Stimulated activated CD4-positive, alpha-beta T cell treated with anti-CD3 and anti-CD28 coated beads, Interleukin-1b, Interleukin-23, amount 100 ng/mL, for 24 hours (primary cell): ENCODE results near the gene ATF7.

Experiments
- DNase-seq, 4 experiments: peaks; one replicate each; pipeline ENCODE4 v3.0.0-alpha.2; 2020; ENCODE audit warnings: low read depth in 4 of 4, low spot score in 1 of 4

ATF7 gene

DNA sequence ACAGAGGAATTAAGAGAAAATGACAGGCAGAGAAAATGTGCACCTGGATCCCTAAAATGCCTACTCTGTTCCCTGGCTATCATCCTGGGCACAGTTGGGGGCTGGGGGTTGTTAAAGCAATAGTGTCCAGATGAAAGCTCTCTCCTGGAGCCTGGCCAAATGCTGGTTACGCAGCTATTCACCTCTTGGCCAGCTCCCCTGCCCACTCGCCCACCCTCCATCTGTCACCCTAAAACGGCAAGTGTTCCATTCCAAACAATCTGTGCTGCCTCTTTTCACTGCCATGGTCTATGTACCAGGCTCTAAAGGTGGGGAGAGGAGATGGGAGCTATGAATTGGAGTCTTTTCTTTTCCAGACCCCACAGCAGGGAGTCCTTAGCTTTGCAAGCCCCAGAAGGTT lies 94.2 kb downstream of the ATF7 start:
- DNase-seq: no peak

- no peak for DNase-seq
Observed at GRCh38 chr12:53530920-53531319, 95.3 kb downstream of the ATF7 start.

GRCh38 chr12:53530061-53530460 lies 96.1 kb downstream of the ATF7 start:
- no peak for DNase-seq

DNA sequence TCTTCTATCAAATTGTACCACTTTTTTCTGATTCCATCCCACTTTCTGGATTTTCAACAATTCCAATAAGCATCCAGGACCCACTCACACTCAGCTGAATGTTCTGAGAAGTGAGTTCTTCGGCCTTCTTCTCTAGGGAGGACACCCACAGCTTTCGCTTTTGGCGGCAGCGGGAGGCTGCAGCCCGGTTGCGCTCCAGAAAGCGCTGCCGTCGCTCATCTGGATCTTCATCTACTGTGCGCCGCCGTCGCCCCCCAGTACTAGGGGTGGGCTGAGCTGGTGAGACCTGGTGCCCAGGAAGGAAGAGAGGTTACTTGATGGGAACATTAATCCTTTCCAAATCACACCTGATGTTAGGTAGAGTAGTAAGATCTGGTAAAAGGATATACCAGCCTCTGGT lies 101.7 kb downstream of the ATF7 start:
- no peak for DNase-seq

GRCh38 chr12:53523131-53523530 lies 103.1 kb downstream of the ATF7 start:
- DNase-seq: no peak

GRCh38 chr12:53518381-53518780 lies 107.8 kb downstream of the ATF7 start:
- no peak for DNase-seq

- DNase-seq: no peak
Observed at GRCh38 chr12:53516758-53517455, 109.3 kb downstream of the ATF7 start.

DNA sequence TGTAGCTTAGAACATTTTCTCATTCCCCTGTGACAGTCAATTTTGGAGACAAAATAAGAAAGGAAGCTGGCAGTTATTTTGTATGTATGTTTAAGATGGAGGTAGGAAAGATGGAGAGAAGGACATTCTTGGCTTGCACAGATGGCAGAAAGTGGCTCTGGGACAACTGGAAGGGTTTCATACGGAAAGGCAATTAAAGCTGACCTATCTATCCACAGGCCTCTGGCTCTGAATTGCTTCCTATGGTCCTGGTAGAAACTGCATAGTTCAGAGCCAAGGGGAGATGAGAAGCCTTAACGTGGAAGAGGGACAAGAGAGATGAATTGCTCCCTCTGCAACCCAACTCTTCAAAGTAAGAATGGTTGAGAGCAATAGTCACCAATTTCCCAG lies 110.9 kb downstream of the ATF7 start:
- no peak for DNase-seq

DNA sequence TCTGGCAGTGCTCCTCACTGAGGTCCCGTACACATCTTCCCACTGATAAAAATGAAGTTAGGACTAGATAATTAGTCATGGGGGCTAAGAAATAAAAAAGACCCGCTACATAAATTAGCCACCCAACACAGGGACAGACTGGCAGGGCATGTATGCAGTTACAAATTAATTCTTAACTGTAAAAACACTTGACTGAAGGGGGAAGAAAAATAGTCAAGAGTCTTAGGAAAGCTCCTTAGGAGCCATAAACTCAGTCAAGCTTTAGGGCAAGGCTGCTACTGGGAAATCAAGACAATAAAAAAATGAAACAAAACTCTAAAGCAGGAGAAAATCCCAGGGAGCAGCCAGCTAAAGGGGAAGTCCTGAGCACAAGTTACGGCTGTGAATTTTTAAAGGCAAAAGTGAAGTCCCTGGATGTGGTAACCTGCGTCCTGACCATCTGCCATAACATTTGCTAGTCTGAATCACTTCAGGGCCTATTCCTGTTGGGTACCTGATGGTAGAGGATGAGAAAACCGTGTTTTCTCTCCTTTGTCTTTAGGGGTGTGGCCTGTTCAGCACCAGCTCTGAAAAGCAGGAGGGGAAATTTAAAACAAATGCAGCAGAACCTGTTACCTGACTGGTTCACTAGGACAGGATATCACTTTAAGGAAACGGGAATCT lies 111.4 kb downstream of the ATF7 start:
- no peak for DNase-seq

DNA sequence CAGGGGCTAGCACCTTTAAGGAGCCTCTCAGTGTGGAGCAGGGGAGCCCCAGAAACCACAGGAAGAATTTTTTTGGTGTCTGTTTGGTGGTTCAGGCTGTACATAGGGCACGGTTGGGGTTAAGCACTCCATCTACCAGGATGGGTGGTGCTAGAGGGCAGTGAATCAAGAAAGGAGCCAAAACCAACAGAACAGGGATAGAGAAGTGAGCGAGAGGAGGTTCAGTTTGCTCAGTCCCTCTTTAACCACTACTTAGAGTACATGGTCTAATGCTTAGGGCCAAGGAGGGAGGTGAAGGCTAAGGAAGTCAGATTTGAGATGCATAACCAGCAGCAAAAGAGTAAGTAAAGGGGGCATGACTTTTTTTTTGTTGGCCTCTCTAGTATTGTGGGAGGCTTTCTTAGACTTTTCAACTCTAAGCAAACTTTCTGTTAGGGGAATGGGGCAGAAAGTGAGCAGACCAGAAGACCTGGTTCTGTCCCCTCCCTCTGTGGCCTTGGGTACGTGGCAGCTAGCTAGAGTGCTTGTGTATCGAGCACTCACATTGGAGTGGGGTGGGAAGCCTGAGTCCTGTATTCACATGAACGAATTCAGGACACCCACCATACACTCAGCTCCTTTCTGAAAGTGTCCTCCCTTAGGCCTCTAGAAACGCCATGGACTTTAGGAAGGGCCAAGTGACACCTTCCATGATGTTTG lies 112.3 kb downstream of the ATF7 start:
- no peak for DNase-seq

- DNase-seq: no peak
Observed at GRCh38 chr12:53510181-53510812, 115.9 kb downstream of the ATF7 start.

DNA sequence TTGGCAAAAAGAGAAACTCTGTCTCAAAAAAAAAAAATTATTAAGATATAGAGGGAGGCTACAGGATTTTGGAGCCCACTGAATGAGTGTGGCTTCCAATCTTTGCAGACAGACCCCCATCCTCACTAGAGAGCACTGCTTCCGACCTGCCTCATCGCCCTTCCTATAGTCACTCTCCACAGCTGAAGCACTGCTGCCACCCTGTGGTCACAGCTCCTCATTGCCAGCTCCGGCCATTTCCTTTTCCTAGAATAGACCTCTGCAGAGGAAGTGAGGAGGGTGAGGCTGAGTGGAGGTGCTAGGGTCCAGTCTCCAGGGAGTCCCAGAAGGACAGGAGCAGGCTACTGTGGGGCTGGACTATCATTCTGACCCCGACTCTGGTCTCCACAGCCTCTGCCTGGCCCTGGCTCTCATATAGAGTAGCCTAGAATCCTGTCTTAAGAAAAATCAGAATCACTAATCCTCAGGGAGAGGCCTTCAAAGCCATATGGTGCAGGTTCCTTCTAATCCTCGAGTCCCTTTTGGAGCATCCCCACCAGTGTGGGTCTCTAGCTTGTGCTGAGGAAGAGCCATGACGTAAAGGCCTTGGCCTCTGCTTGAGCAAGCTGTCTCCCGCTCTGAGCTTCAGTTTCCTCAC lies 117.5 kb downstream of the ATF7 start:
- DNase-seq: peak; percentile 53 to 80 (median 71)

- no peak for DNase-seq
Observed at GRCh38 chr12:53507603-53507885, 118.6 kb downstream of the ATF7 start.

GRCh38 chr12:53506881-53507602 lies 119.1 kb downstream of the ATF7 start, which contains the start of gene NPFF:
NPFF (minus strand) TSS chr12:53507484; CDS start chr12:53507474, 10 bp downstream.
- DNase-seq: no peak

DNA sequence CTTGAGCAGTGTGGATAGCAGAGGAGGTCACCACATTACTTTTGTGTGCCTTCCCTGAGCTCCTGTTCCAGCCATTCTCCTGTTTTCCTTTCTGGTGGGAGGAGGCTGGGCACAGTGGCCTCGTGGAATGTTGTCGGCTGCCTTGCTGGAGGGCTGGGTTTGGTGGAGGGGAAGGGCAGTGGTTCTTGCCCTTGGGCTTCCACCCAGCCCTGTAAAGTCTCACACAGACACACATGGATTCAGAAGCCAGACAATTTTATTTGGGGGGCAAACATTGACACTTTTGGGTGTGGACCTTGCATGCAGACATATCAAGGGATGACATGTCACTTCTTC lies 119.8 kb downstream of the ATF7 start:
- no peak for DNase-seq

- DNase-seq: no peak
Observed at GRCh38 chr12:53505555-53506449, 120.4 kb downstream of the ATF7 start.

DNA sequence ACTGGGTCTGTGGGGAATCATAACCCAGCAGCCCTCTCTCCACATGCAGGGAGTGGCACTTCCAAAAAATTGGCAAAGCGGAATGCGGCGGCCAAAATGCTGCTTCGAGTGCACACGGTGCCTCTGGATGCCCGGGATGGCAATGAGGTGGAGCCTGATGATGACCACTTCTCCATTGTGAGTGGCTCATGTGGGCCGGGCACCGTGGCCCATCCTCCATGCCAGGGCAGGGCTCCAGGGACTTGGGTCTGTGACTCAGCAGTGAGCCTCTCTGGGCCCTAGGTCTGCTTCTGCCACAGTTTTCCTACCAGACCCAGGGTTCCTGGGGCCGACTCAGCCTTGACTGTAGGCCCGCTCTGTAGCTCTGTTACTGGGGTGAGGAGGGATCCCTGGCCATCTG lies 121.1 kb downstream of the ATF7 start:
- no peak for DNase-seq

DNA sequence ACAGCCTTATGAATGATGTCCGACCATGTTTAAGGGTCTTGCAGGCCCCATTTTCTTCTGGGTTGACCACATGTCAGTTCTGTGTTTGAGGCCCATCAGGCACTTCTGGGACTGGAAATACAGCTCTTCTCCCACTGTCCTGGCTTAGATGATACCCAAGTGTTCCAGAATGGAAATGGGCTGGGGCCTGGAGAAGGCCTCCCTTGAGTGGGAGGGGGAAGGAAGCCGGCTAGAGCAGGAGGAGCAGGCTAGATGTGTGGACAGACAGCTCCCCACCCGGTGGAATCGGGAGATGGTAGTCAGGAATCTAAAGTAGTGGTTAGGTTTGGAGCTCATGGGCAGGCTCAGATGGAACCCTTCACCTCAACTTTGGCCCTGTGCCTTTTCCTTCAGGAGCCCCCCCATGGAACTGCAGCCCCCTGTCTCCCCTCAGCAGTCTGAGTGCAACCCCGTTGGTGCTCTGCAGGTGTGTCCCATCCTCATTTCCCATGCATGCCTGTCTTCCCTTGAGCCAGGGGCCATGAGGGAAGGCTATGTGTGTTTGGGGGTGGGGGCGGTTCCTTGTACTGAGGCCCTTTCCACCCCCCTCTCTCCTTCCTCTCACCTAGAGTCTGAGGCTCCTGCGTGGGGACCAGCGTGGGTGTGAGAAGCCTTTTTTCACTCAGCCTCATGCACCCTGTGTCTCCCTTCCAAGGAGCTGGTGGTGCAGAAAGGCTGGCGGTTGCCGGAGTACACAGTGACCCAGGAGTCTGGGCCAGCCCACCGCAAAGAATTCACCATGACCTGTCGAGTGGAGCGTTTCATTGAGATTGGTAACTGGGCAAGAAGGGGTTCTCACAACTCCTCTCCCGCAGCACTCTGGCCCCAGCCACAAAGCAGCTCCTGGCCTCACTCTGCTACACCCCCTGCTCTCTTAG lies 121.9 kb downstream of the ATF7 start:
- DNase-seq: no peak
